Lower leg skin (tissue), 4 donors: Measurements from ENCODE around the gene MELTF. TPM values are rescaled to one million over a fixed set of nuclear protein-coding genes. Genes with fewer than 3 reads are reported as not detected.

Source experiments
- DNase-seq, 2 donors: peaks; one replicate each; pipeline ENCODE4 v3.0.0-alpha.2; 2019; ENCODE audit warnings: low spot score in 2 of 2
- H3K4me3 ChIP-seq: fragments of 200-600 bp; sonication (generic); 2 replicates; pipeline ENCODE4 v1.5.1; 2017; ENCODE audit warnings: mild to moderate bottlenecking, low read depth; ENCODE audit not compliant: poor library complexity, severe bottlenecking
- CTCF ChIP-seq, 3 donors: fragments of 450-650 bp; IDR thresholded peaks; one replicate each; pipeline ENCODE4 v1.5.1; 2016; ENCODE audit warnings: antibody characterized with exemption in 3 of 3, mild to moderate bottlenecking in 3 of 3, moderate library complexity in 2 of 3
- POLR2A ChIP-seq, 2 donors: fragments of 450-650 bp; IDR thresholded peaks; one replicate each; pipeline ENCODE4 v1.6.1; 2016 to 2017; ENCODE audit warnings: antibody characterized with exemption in 2 of 2, mild to moderate bottlenecking in 1 of 2, moderate library complexity in 1 of 2
- WGBS, 2 donors: methylation state at CpG; one replicate each; pipeline ENCODE4 v1.1.5; 2018; 5-methylcytosine and 5-hydroxymethylcytosine counted together
- intact Hi-C: fragments of 100-400 bp; cut with DNase I; formaldehyde crosslinking; loops from one replicate; pipeline ENCODE4 v1.15.0; 2023; ENCODE audit warnings: low total_unique reads
- total RNA-seq, 4 donors: library from RNA; depleted of rRNA; stranded (reverse); fragments of >200 nt; gene quantifications; one replicate each; pipeline ENCODE4 v1.1.0, GENCODE V29; 2016

Gene MELTF
- total RNA-seq, 4 donors from 2014 or later: 6.4 to 57.2 (median 35.7) TPM

GRCh38 chr3:196989721-196990262 lies 39.8 kb downstream of the MELTF start:
- intact Hi-C loops: no loop called here
- no peak for DNase-seq
- no peak overlapping the region for H3K4me3 ChIP-seq
- TF ChIP-seq CTCF (IDR thresholded peaks at IDR 0.05) (no peak), POLR2A (IDR thresholded peaks at IDR 0.05) (no peak)
- WGBS, 2 donors: 73 to 85% methylated on average over 18 to 19 of the region's 19 CpGs

GRCh38 chr3:196988241-196989029 lies 41.2 kb downstream of the MELTF start:
- WGBS, 2 donors: 71 to 75% methylated on average over 12 of the region's 12 CpGs

GRCh38 chr3:196987022-196987421 lies 42.6 kb downstream of the MELTF start:
- WGBS, 2 donors: 79 to 81% methylated on average over 10 of the region's 10 CpGs
- no peak for TF ChIP-seq CTCF (IDR thresholded peaks at IDR 0.05)
- TF ChIP-seq POLR2A (IDR thresholded peaks at IDR 0.05): no peak
- intact Hi-C loops: no loop called here
- no peak for DNase-seq
- H3K4me3 ChIP-seq: no peak overlapping the region

More at GRCh38 chr3:196988241-196989029, 41.2 kb downstream of the MELTF start:
- no peak for DNase-seq
- intact Hi-C loops: no loop called here
- no peak overlapping the region for H3K4me3 ChIP-seq
- TF ChIP-seq CTCF (IDR thresholded peaks at IDR 0.05): no peak
- no peak for TF ChIP-seq POLR2A (IDR thresholded peaks at IDR 0.05)

- 86 to 92% methylated on average over 9 of the region's 9 CpGs for WGBS, 2 donors
Observed at GRCh38 chr3:196985954-196986885, 43.4 kb downstream of the MELTF start.

GRCh38 chr3:196985298-196985697 lies 44.3 kb downstream of the MELTF start:
- no peak overlapping the region for H3K4me3 ChIP-seq
- DNase-seq: no peak
- intact Hi-C loops: no loop called here
- TF ChIP-seq CTCF (IDR thresholded peaks at IDR 0.05) (no peak), POLR2A (IDR thresholded peaks at IDR 0.05) (no peak)
- 77 to 80% methylated on average over 6 of the region's 6 CpGs for WGBS, 2 donors

More at GRCh38 chr3:196985954-196986885, 43.4 kb downstream of the MELTF start:
- no peak for DNase-seq
- no peak overlapping the region for H3K4me3 ChIP-seq
- intact Hi-C loops: no loop called here
- TF ChIP-seq POLR2A (IDR thresholded peaks at IDR 0.05) (no peak), CTCF (IDR thresholded peaks at IDR 0.05) (no peak)
